Stimulated activated CD4-positive, alpha-beta T cell treated with anti-CD3 and anti-CD28 coated beads, Interleukin-15, amount 100 ng/mL, for 24 hours (primary cell): Measurements from ENCODE around the gene RUFY1.

Experiments
- DNase-seq: peaks from one replicate; pipeline ENCODE4 v3.0.0-alpha.2; 2020

Gene RUFY1

DNA sequence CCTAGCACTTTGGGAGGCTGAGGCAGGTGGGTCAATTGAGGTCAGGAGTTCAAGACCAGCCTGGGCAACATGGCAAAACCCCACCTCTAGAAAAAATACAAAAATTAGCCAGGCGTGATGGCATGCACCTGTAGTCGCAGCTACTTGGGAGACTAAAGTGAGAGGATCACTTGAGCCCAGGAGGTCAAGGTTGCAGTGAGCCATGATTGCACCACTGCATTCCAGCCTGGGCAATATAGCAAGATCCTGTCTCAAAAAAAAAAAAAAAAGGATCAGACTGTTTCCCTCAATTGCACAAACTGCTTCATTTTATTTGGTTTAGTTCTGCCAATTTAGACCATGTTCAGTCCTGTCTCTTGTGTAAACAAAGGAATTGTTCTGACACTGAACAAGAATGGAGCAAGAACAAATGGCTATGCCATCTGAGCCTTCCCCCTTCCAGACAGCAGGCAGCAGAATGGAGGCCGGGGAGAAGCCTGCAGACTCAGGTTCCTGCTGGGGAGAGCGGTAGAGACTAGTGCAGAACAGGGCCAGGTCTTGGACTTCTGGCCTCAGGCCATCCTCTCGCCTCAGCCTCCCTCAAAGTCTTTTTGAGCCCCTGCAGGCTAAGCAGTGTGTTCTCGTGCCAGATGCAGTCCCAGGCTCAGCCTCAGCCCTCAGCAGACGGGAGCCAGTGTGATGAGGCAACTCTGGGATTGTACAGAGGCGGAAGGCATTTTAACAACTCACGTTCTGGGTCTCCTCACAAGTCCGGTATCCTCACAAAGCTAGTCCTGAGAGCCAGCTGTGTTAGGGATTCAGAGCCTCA is 54.9 kb downstream of the RUFY1 start:
- DNase-seq = no peak

DNA sequence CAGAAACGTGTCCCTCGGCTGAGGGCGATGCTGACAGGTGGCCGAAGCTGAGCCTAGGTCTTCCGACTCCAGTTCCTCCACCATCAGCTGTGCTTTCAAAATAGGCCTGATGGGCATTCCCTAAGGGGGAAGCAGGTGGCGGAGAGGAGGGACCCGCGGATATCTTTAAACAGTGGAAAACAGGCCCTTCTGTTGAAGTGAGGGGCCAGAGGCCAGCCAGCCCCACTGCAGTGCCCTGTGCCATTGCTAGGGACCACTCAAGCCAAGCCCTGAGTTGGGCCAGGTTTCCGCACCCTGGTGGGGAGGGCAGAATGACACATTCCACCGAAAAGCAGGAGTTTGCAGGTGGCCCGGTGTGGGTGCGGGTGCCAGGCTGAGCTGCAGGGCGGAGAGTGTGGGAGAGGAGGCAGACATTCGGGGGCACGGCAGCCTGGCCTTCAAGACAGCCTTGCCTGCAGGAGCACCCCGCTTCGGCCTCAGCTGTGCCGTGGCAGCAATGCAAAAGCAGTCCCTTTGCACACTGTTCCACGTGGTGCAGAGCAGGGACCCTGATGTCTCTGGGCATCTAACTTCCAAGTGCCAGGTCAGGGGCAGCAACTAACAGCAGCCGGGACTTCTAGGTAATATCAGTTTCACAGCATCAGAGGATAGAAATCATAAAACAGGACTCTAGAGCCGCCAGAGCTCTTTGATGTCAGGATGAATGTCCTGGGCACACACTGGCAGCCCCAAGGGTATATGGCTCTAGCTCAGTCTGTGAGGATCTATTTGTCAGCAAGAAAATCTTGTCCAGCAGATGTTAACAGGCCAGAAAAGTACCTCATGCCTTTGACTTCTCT is 55.9 kb downstream of the RUFY1 start:
- DNase-seq = no peak

GRCh38 chr5:179606910-179607159 is 56.5 kb downstream of the RUFY1 start:
- DNase-seq = no peak

DNA sequence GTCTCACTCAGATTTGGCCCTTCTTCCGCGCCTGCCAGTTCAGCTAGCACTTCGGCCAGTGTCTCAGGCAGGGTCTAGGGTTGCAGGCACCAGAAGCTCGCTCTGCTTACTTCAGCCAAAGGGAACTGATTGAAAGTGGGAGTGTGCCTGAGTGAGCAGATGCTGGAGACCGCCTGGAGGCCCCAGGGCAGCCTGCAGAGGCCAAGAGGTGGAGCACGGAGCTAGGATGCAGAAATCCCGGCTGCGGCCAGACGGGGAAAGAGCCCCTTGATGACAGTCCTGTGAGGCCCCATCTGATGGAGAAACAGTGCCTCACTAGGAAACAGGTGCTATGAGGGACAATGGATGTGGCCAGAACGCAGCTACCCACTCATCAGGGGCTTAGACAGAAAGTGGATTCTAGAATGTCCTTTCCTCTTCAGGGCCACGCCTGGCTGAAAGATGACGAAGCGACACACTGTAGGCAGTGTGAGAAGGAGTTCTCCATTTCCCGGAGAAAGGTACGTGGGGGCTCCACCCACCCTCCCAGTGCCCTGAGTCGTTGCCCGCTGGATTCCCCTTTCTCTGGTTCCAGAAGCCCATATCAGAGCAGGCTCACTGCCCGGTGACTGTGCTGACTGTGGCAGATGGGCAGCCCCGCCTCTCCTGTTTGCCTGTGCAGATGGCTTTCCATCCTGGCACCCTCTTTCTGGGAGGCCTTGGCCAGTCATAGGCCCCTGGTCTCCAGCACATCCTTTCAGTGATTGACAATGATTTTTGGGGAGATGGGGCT is 57.0 kb downstream of the RUFY1 start:
- DNase-seq = no peak

- DNase-seq = peak; percentile 46
Observed at GRCh38 chr5:179608131-179608581, 57.8 kb downstream of the RUFY1 start.

DNA sequence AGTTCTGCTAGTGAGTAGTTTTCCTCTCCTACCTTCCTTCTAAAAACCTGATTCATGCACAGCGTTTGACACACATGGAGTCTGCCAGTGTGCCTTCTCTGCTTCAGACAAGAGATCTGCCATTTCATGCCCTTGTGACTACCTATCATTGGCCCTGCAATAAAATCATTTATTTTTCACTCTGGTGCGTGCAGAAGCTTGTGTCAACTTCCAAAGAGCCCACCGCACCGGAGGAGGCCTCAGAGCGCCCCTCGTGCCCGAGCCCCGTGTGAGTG is 59.4 kb downstream of the RUFY1 start:
- no peak for DNase-seq

DNA sequence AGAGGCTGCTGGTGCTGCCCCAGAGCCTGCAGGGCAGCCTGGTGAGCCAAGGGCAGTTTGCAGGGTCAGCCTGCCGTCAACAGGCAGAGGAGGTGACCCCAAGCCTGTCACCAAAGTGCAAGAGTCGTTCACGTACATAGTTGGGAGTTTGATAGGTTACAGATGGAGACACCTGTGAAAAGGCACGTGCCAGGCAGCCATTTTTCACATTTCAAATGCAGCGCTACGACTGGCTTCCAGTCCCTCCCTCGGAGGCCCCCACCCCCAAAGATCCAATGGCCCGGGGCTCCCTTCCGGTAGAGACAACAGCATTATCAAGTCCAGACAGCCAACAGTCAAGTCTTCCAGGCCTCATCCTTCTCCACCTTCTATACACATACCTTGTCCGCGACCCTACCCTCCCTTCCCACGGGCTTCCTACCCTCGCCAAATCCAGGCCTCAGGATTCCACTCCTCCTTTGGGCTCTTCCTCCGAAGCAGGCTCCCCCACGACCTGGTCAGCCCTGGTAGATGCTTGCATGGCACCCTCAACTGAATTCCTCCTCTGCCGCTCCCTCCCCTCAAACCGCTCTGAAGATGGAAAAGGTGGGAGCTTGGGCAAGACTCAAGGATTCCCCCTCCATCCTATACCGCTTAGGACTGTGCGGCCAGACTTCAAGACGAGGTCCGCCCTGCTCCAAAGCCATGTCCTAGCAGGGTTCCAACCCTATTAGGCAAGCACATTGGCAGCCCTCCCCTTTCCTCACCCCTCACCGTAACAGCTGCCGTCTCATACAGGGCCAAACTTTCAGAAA is 60.0 kb downstream of the RUFY1 start:
- DNase-seq = no peak

DNA sequence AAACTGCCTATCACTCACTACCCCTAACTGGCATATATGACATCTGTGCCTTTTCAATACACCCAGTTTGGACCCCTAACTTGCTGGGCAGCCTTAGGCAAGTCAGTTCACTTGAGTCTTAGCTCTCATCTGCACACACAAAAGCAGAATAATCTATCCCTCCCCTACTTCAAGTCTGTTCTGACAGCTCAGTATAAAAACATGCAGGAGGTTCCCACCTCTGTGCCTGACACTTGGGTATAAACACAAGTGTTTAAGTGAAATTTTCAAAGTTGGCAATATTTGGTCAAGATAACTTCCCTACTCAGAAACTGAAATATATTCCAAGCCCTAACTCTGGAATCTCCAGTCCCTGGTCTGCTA is 60.5 kb downstream of the RUFY1 start:
- no peak for DNase-seq

DNA sequence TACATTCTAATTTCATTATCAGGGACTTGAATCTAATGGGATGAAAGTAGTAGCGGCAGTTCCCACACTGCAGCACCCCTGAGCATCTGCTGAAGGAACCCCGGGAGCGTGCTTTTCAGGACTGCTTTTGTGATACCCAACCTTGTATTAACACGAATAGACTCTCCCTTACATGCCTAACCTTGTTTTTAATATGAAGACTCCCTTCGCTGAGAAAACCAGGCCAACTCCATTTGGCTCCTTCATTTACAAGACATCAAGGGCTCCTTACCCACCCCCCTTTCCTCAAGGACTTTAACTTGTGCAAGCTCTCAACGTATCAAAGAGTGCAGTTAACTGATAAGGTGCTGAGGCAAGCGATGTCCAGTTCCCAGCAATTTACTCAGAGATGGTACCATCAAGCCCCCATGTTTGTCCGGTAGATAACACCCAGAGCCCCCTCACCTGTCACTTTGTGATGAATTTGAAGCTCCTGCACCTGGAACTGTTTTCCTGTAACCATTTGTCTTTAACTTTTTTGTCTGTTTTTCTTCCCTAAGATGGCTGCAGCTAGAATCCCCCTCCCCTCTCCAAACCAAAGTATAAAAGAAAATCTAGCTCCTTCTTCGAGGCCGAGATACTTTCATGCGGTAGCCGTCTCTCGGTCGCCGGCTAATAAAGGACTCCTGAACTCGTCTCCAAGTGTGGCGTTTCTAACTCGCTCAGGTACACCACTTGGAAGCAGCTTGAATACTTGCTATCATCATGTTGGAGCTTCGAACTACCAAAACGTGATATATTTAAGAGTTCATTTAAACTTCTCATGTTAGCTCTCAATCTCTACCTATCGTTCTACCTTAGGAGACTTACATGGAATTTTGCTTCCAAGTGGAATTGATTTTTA is 62.5 kb downstream of the RUFY1 start:
- DNase-seq = no peak

GRCh38 chr5:179613460-179614071 is 63.2 kb downstream of the RUFY1 start:
- no peak for DNase-seq

DNA sequence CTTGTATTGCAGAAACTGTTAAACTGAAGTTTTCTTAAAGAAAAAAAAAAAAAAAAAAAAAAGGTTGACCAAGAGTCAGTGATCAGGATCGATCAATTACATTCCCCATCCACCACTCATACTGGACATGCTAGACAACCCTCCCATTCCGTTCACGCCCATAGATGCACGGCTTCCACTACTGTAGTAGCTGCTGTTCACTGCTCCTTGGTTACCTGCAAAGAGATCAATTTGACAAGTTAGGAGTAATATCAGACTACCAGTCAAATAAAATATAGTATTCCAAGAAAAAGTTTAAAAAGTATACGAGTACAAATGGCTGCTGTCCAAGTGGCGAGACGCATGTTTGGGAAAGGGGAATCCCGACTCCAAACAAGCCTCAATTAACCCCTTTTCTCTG is 64.4 kb downstream of the RUFY1 start:
- DNase-seq = no peak

- DNase-seq = no peak
Observed at GRCh38 chr5:179615203-179615602, 64.8 kb downstream of the RUFY1 start.

- DNase-seq = no peak
Observed at GRCh38 chr5:179616002-179616594, 65.7 kb downstream of the RUFY1 start.

GRCh38 chr5:179617930-179618329 is 67.6 kb downstream of the RUFY1 start:
- DNase-seq = no peak

- DNase-seq = no peak
Observed at GRCh38 chr5:179618923-179619554, 68.7 kb downstream of the RUFY1 start.

- no peak for DNase-seq
Observed at GRCh38 chr5:179619776-179620175, 69.4 kb downstream of the RUFY1 start.

DNA sequence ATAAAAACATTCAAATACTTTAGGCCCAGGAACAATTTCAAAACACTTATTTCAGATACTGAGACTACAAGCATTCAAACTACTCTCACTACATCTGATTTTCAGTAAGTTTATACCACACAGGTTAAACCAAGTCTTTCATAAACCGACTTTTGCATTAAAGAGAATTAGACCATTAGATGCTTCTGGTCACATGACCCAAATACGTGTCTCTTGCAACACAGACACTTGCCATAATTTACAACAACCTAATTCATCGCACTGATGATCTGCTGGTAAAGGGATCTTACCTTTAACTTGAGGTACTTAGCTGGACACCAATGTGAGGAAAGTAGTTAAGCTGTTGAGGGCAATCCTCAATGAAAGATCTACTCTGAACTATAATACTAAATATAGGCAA is 69.9 kb downstream of the RUFY1 start:
- no peak for DNase-seq

DNA sequence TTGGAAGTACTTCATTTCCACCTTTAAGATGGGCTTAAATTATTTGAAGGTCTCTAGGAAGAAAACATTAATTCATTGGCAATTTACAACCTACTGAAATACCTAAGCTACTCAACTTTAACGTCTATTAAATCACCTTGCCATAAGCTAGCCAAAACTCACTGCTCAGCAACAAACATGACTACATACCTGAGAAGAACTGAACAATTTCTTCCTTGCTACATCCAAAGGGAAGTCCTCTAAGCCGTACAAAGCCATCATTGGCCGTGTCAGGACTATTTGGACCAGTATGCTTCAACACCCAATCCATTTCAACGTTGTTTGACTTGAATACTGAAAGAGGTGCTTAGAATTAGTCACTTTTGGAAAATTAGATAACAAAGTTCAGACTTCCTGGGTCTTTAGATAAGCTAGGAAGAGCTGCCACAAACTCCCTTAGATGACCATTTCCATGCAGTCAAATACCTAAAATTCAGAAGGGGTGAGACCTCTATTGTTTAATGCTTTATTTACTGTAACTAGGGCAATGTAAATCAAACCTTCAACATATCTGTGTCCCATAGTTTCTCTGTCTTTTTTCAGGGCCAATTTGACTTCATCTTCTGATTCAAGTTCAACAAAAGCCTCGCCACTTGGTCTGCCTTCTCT is 70.5 kb downstream of the RUFY1 start:
- no peak for DNase-seq

DNA sequence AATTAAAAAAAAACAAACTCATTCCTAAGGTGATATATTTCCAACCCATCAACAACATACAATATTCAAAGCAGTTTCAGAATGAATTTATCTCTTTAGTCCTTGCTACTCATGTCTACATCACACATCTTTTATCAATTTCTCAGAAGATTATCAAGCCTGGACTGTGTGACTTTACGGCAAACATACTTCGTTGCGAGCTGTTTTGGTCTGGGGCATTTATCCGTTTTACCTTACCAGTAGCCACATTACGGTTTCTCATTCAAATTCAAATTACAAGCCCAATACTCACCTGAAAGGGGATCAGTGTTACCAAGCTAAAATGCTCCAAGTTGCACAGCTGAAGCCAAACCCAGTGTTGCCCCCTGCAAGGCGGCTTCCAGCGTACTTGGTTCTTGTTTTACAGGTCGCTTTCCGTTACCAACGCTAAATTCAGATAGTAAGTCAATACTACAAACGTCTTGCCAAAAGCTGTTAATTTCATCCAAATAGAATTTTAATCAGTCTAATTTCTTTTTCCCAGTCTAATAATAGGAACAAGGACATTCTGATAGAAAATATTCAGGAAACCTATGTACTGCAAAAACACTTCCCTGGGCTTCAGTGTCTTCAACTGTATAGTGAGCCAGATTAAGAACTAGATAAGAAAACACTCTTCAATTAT is 71.3 kb downstream of the RUFY1 start:
- no peak for DNase-seq
